Measurements from ENCODE around the gene PPP2R2D.

PPP2R2D gene

DNA sequence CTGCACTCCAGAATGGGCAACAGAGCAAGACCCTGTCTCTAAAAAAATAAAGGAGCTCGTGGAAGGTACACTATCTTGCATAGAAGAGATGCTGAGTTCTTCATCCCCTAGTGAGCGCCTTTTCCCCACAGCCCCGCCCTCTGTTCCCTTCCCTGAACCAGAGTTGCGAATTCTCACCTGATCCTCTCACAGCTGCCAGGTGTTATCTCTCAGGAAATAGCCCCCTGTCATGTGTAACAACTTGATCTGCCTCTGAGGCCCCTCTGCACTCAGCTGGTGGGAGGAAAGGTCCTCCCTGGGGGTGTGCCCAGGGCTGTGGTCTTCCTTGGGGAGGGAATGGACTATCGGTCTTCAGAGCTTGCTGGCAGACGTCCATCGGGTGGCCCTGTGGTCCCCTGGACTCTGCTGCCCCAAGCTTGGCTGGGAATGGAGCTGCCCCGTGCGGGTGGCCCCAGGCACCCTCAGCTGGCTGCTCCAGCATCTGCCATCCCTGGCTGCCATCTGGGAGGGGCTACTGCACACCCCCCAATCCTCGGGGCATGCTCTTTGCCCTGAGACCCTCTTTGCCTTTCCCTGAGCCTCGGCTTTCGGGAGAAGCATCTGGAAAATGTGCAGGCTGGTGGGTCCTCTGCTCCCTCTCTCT is 102.6 kb downstream of the PPP2R2D start:
- DNase-seq = no peak

DNA sequence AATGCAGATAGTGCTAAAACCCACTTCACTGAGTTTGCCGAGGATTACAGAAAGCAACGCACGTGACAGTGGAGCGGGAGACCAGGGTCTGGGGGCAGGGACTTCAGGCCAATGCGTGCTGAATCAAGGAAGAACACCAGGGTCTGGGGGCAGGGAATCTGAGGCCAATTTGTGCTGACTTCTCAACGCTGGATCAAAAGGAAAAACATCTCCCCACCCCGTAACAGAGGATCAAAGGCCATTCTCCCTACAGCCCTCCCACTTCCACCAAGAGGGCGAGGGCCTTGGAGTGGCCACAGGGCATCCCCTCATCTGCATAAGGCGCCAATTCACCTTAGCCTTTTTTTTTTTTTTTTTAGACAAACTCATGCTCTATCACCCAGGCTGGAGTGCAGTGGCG is 103.2 kb downstream of the PPP2R2D start:
- DNase-seq = no peak

DNA sequence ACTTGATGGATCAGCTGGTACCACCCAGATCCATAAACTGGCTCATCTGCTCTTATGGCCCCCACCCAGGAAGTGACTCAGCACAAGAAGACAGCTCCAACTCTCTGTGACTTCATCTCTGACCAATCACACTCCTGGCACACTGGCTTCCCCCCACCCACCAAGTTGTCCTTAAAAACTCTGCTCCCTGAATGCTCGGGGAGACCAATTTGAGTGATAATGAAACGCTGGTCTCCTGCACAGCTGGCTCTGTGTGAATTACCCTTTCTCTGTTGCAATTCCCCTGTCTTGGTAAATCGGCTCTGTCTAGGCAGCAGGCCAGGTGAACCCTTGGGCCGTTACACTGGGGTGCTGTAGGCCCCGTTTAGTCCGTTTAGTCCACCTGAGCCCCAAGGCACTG is 104.3 kb downstream of the PPP2R2D start:
- DNase-seq = no peak

DNA sequence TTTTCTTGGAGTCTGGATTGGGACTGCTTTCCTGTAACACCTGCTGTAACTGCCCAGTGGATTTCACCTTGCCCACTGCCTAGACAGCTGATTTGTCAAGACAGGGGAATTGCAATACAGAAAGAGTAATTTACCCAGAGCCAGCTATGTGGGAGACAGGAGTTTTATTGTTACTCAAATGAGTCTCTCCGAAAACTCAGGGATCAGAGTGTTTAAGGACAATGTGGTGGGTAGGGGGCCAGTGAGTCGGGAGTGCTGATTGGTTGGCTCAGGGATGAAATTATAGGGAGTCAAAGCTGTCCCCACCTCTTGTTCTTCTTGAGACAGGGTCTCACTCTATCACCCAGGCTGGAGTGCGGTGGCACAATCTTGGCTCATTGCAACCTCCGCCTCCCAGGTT is 106.2 kb downstream of the PPP2R2D start:
- no peak for DNase-seq

DNA sequence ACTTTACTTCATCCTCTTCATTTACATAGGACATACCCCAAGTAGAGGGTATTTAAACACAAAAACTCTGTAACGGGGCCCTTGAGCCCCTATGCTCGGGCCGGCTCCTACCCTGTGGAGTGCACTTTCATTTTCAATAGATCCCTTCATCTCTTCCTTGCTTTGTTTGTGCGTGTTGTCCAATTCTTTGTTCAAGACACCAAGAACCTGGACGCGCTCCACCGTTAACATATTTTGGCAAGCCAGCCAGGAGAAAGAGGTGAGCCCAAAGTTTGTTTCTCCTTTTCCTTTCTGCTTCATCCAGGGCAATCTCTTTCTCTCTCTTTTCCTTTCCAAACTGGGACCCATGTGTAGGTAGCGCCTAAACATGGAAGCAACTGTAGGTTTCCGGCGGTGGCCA is 106.9 kb downstream of the PPP2R2D start:
- no peak for DNase-seq
